GM21367 (cell line): ENCODE results near the gene STK38.

Experiments used
- ATAC-seq: cut with Tn5 transposase; IDR thresholded peaks from one replicate; pipeline ENCODE4 v1.9.1; 2021; ENCODE audit not compliant: unreplicated experiment

Gene STK38

GRCh38 chr6:36524871-36525270 is 22.4 kb downstream of the STK38 start:
- ATAC-seq, result no peak

GRCh38 chr6:36523936-36524499 is 23.3 kb downstream of the STK38 start:
- no peak for ATAC-seq

DNA sequence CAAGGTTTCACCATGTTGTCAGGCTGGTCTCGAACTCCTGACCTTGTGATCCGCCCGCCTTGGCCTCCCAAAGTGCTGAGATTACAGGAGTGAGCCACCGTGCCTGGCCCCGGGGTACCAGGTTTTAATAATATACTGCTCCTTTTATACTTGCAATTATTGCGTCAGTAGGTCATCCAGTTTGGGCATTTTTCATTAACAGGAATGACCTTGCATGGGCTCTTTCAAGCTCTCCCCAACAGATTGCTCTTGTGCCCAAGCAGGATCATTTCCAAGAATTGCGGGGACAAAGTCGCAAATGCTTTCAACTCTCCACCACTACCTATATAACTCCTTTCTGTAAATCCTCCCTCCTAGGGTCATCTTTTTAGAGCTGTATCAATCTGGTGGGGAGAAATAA is 23.8 kb downstream of the STK38 start:
- ATAC-seq, result no peak

GRCh38 chr6:36519352-36519751 is 27.9 kb downstream of the STK38 start:
- ATAC-seq, result no peak

DNA sequence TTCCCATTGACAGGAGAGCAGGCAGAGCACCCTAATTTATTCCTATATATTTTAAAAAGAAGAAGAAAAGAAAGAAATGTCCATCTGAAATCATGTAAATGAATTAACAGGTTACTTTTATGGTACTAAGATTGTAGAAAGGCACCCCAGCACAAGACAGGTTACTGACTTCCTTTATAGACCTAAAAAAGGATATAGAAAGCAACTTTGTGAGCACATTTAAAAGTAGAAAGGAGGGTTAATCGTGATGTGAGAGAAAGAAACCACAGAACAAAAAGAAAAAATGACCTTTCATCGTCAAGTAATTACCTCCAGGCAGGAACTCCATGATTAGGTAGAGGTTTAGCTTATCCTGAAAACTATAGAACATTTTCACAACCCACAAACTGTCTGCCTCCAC is 29.9 kb downstream of the STK38 start:
- ATAC-seq, result no peak

DNA sequence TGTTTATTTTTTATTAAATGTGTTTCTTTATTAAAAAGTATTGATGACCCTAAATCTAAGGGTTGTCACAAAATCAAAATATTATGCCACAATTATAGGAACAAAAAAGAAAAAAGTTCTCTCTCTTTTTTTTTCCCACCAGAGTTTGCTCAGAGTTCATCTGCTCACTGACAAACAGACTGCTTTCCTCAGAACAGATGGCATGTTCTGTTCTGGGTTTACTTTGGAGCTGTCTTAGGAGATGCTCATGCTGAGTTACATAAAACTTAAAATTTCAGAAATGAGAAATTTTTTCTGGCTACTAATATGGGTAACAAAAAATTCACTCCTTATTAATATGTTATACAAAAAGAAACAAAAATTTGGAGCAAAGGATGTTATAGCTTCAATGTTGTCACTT is 30.3 kb downstream of the STK38 start:
- no peak for ATAC-seq

- ATAC-seq, result no peak
Observed at GRCh38 chr6:36516559-36516958, 30.7 kb downstream of the STK38 start.

- no peak for ATAC-seq
Observed at GRCh38 chr6:36515844-36516243, 31.4 kb downstream of the STK38 start.

DNA sequence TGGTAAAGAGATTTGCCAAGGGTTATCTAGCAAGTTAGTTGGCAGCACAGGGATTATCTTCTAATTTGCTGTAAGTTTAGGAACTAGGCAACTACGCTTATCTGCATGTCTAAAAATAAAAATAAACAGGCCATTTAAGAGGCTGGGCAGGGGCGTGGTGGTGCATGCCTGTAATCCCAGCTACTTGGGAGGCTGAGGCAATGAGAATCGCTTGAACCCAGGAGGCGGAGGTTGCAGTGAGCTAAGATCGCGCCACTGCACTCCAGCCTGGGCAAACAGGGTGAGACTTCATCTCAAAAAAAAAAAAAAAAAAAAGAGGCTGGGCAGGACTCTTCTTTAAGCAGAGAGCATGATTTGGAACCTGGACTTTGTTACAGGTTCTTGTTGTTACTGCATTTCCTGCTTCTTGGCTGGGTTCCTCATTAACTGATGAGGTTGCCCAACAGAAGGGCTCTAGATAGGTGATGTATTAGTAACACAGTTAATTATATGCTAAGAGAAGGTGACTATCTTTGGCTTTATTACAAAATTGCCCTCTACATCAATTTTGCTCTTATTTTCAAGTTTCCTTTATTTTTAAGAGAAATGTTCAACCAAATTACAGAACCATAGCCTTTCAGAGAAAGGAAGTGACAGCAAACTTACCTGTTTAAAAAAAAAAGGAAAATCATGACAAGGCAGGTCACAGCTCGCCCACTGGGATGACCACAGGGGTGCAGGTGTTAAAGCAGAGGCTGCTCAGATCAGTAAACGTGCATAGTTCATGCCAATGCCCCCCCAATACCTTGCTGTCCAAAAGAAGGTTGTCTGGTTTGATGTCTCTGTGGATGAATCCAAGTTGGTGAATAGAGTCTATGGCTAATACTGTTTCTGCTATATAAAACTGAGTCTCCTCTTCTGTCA is 32.5 kb downstream of the STK38 start:
- no peak for ATAC-seq

DNA sequence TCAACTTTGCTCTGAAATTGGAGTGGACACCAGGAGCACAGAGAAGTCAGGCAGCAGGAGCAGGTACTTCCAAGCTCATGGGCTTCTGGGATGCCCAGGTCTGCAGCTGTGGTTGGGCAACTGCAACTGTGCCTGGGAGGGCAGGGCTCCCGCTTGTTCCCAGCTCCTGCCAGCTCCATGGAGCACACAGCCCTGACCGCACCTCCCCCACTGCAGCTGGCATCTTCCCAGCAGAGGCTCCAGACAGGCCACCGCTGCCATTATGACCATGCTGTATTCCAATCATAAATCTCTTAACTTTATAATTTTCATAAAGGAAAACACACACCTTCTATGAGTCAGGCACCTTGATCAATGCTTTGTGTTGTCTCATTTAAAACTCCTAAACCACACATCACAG is 36.9 kb downstream of the STK38 start:
- ATAC-seq, result no peak

GRCh38 chr6:36508532-36508931 is 38.7 kb downstream of the STK38 start:
- no peak for ATAC-seq

GRCh38 chr6:36506611-36507010 is 40.7 kb downstream of the STK38 start:
- no peak for ATAC-seq

- no peak for ATAC-seq
Observed at GRCh38 chr6:36505744-36506534, 41.3 kb downstream of the STK38 start.

GRCh38 chr6:36504982-36505381 is 42.3 kb downstream of the STK38 start:
- ATAC-seq, result no peak

DNA sequence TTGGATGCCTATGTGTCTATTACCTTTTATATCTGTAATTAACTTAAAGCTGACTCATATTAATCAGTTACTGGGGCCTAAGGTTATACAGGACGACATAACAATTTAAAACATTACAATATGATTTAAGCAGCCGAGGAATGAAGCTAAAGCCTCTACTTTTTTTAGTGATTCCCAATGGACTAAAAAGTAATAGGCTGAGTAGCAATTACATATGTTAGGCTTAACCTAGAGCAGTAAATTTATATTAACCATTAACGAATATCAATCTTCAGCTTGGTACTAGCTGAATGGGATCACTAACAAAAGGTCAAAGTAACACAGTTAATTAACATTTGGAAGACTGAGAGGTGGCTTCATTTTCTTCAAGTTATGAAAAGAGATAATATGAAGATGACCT is 43.1 kb downstream of the STK38 start:
- no peak for ATAC-seq

DNA sequence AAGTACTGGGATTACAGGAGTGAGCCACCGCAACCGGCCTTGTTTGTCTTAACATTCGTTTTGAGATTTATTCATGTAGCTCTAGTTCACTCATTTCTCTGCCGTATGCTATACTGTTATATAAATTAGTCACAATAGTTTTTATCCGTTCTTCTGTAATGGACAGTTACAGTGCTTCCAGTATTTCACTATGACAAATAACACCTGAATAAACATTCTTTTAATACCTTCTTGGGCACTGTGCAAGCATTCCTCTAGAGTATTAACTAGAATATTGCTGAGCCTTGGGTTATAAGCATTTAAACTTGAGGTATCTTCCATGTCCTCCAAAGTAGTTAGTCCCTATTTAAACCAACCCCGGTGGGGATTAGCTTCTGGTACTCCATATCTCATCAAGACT is 45.6 kb downstream of the STK38 start:
- no peak for ATAC-seq

- ATAC-seq, result no peak
Observed at GRCh38 chr6:36499918-36500317, 47.4 kb downstream of the STK38 start.

DNA sequence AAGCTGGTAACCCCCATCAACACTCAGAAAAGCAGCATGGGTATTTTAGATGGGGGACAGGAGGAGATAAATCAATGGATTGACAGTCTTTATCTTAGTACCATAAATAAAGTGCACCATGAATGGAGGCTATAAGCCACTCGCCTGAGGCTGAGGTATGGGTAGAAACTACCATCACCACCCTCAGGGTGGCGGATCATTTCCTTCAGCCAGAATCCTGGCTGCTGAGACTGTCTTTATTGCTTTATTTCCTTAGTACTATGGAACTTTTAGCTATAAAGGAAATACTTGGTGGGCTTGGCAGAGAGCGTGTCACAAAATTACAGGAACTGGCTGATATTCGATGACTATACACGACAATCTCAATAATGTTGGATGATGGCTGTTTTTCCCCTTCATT is 52.2 kb downstream of the STK38 start:
- ATAC-seq, result no peak

DNA sequence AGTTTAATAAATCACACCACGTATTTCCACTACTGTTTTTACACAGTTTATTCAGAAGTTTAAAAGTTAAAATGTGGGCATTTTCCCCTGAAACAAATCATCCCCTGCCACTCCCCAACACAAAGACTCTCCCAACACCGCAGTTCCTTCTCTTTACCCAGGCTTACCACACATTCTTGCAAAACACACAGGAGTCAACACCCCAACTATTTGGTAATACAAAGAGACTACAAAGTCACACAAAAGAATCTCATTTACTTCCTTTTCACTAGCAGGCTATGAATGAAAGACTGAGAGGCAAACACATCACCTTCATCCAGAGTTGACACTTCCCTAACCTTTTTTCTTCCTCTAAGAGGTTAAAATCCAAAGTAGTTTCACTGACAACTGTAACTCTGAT is 53.4 kb downstream of the STK38 start:
- no peak for ATAC-seq

- ATAC-seq, result no peak
Observed at GRCh38 chr6:36493319-36493718, 54.0 kb downstream of the STK38 start.

DNA sequence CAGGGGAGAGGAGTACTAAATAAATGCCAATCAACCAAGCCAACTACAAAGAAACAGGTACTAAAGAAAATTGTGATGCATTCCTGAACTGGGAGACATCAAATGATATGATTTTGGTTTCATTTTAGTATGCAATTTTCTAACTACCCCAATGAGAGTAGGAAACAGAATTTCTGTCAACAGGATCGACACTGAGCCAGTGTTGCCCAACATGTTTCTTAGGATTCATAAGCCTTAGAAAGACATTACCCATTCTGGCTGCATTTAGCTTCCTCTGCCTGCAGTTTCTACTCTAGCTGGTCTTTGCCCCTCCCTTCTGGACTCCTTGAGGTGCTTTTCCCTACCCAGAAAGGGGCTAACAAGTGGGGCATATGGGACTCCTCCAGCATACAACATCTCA is 54.7 kb downstream of the STK38 start:
- no peak for ATAC-seq

DNA sequence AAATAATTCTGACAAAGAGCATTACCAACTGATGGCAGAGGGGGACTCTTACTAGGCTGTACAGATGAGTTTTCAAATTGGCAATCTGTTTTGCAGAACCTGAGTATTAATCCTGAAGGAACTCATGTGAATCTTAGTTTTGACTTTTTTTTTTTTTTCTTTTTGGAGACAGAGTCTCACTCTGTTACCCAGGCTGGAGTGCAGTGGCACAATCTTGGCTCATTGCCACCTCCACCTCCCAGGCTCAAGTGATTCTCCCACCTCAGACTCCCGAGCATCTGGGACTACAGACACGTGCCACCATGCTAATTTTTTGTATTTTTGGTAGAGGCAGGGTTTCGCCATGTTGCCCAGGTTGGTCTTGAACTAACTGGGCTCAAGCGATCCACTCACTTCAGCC is 55.2 kb downstream of the STK38 start:
- no peak for ATAC-seq
